Measurements from ENCODE around the gene MAP3K6.

MAP3K6 gene

GRCh38 chr1:27336756-27337155, 30.0 kb downstream of the MAP3K6 start:
- H3K4me3 ChIP-seq (ENCODE audit: low read length in 2 of 2) = no peak overlapping the region
- no peak overlapping the region for H3K4me2 ChIP-seq (ENCODE audit: insufficient read depth, low read length, poor library complexity, severe bottlenecking)
- no peak overlapping the region for H3K9ac ChIP-seq (ENCODE audit: low read depth, low read length, poor library complexity)
- peak overlapping the region; percentile 43 for H2BK12ac ChIP-seq (ENCODE audit: low read length)
- no peak overlapping the region for H4K91ac ChIP-seq (ENCODE audit: low read depth, low read length, poor library complexity)
- DNase-seq (ENCODE audit: low spot score) = no peak
- no peak overlapping the region for H4K8ac ChIP-seq (ENCODE audit: low read depth, low read length)
- no peak overlapping the region for H2AFZ ChIP-seq (ENCODE audit: low read length)
- no peak overlapping the region for H2BK120ac ChIP-seq (ENCODE audit: low read depth, low read length)
- no peak overlapping the region for H2BK5ac ChIP-seq (ENCODE audit: low read length)
- no peak overlapping the region for H3K14ac ChIP-seq (ENCODE audit: low read length)
- WGBS, 2 donors (ENCODE audit: extremely low coverage in 2 of 2, insufficient read length in 2 of 2, insufficient replicate concordance in 1 of 2) = no CpG with 5 or more reads among the region's 5 CpGs
- H3K4me1 ChIP-seq (ENCODE audit: control insufficient read depth in 2 of 2, insufficient read depth in 1 of 2, low read depth in 1 of 2, low read length in 2 of 2) = peaks cover 19 to 25% of the 10 kb centered on the region in 2 donors
- H2BK15ac ChIP-seq (ENCODE audit: low read length) = no peak overlapping the region
- no peaks in the 10 kb centered on the region for H3K9me3 ChIP-seq (replicated peaks in 1 of 2; ENCODE audit: control insufficient read depth in 2 of 2, insufficient read depth in 1 of 2, low read depth in 1 of 2, low read length in 2 of 2)
- no peaks in the 10 kb centered on the region for H3K79me1 ChIP-seq (ENCODE audit: low read depth, low read length)
- no peak overlapping the region for H3K18ac ChIP-seq (ENCODE audit: low read length)
- peaks cover 29 to 53% of the 10 kb centered on the region in 2 donors for H3K36me3 ChIP-seq (replicated peaks in 1 of 2; ENCODE audit: control insufficient read depth in 2 of 2, insufficient read depth in 2 of 2, low read length in 2 of 2)
- H3K27ac ChIP-seq (replicated peaks; ENCODE audit: low read length) = no peak overlapping the region
- no peak overlapping the region for H3K23ac ChIP-seq (ENCODE audit: low read depth, low read length, poor library complexity)
- peaks cover 0 to 2% (median 0%) of the 10 kb centered on the region in 3 experiments for H3K27me3 ChIP-seq (ENCODE audit: control insufficient read depth in 3 of 3, insufficient read depth in 3 of 3, low read depth in 1 of 3, low read length in 3 of 3)
- H2AK5ac ChIP-seq (ENCODE audit: low read depth, low read length) = no peak overlapping the region
- no peak overlapping the region for H3K4ac ChIP-seq (ENCODE audit: low read length)

GRCh38 chr1:27335506-27336422, 31.0 kb downstream of the MAP3K6 start:
- Histone ChIP-seq H2BK12ac (ENCODE audit: low read length) (no peak overlapping the region), H2BK120ac (ENCODE audit: low read depth, low read length) (no peak overlapping the region), H2AK5ac (ENCODE audit: low read depth, low read length) (no peak overlapping the region)

GRCh38 chr1:27333717-27334279, 33.0 kb downstream of the MAP3K6 start:
- H2AK5ac ChIP-seq (ENCODE audit: low read depth, low read length) = no peak overlapping the region
- H2BK5ac ChIP-seq (ENCODE audit: low read length) = no peak overlapping the region
- H3K36me3 ChIP-seq (replicated peaks in 1 of 2; ENCODE audit: control insufficient read depth in 2 of 2, insufficient read depth in 2 of 2, low read length in 2 of 2) = peaks cover 39 to 76% of the 10 kb centered on the region in 2 donors
- H2AFZ ChIP-seq (ENCODE audit: low read length) = no peak overlapping the region
- H3K9ac ChIP-seq (ENCODE audit: low read depth, low read length, poor library complexity) = no peak overlapping the region
- H4K91ac ChIP-seq (ENCODE audit: low read depth, low read length, poor library complexity) = no peak overlapping the region
- H3K27ac ChIP-seq (replicated peaks; ENCODE audit: low read length) = no peak overlapping the region
- peak overlapping the region; percentile 12 for H3K23ac ChIP-seq (ENCODE audit: low read depth, low read length, poor library complexity)
- no peak overlapping the region for H3K14ac ChIP-seq (ENCODE audit: low read length)
- H3K27me3 ChIP-seq (ENCODE audit: control insufficient read depth in 3 of 3, insufficient read depth in 3 of 3, low read depth in 1 of 3, low read length in 3 of 3) = peaks cover 0 to 2% (median 0%) of the 10 kb centered on the region in 3 experiments
- no peaks in the 10 kb centered on the region for H3K9me3 ChIP-seq (replicated peaks in 1 of 2; ENCODE audit: control insufficient read depth in 2 of 2, insufficient read depth in 1 of 2, low read depth in 1 of 2, low read length in 2 of 2)
- no peak overlapping the region for H3K18ac ChIP-seq (ENCODE audit: low read length)
- H2BK120ac ChIP-seq (ENCODE audit: low read depth, low read length) = no peak overlapping the region
- DNase-seq (ENCODE audit: low spot score) = no peak
- peaks cover 3 to 6% of the 10 kb centered on the region in 2 donors for H3K4me1 ChIP-seq (ENCODE audit: control insufficient read depth in 2 of 2, insufficient read depth in 1 of 2, low read depth in 1 of 2, low read length in 2 of 2)
- H3K4me3 ChIP-seq (ENCODE audit: low read length in 2 of 2) = no peak overlapping the region
- no peak overlapping the region for H4K8ac ChIP-seq (ENCODE audit: low read depth, low read length)
- no peak overlapping the region for H3K4me2 ChIP-seq (ENCODE audit: insufficient read depth, low read length, poor library complexity, severe bottlenecking)
- H3K4ac ChIP-seq (ENCODE audit: low read length) = no peak overlapping the region
- no peak overlapping the region for H2BK12ac ChIP-seq (ENCODE audit: low read length)
- H2BK15ac ChIP-seq (ENCODE audit: low read length) = no peak overlapping the region
- no CpG with 5 or more reads among the region's 17 CpGs for WGBS, 2 donors (ENCODE audit: extremely low coverage in 2 of 2, insufficient read length in 2 of 2, insufficient replicate concordance in 1 of 2)
- no peaks in the 10 kb centered on the region for H3K79me1 ChIP-seq (ENCODE audit: low read depth, low read length)

More at GRCh38 chr1:27335506-27336422, 31.0 kb downstream of the MAP3K6 start:
- Histone ChIP-seq H2AFZ (ENCODE audit: low read length) (no peak overlapping the region), H3K4ac (ENCODE audit: low read length) (no peak overlapping the region), H3K4me2 (ENCODE audit: insufficient read depth, low read length, poor library complexity, severe bottlenecking) (no peak overlapping the region), H3K18ac (ENCODE audit: low read length) (peak overlapping the region; percentile 42), H3K36me3 (replicated peaks in 1 of 2; ENCODE audit: control insufficient read depth in 2 of 2, insufficient read depth in 2 of 2, low read length in 2 of 2) (peaks cover 34 to 63% of the 10 kb centered on the region in 2 donors), H3K27ac (replicated peaks; ENCODE audit: low read length) (no peak overlapping the region), H3K4me1 (ENCODE audit: control insufficient read depth in 2 of 2, insufficient read depth in 1 of 2, low read depth in 1 of 2, low read length in 2 of 2) (peaks cover 11 to 16% of the 10 kb centered on the region in 2 donors), H3K23ac (ENCODE audit: low read depth, low read length, poor library complexity) (peak overlapping the region; percentile 59), H4K91ac (ENCODE audit: low read depth, low read length, poor library complexity) (no peak overlapping the region), H2BK15ac (ENCODE audit: low read length) (no peak overlapping the region), H3K27me3 (ENCODE audit: control insufficient read depth in 3 of 3, insufficient read depth in 3 of 3, low read depth in 1 of 3, low read length in 3 of 3) (peaks cover 0 to 2% (median 0%) of the 10 kb centered on the region in 3 experiments), H3K9me3 (replicated peaks in 1 of 2; ENCODE audit: control insufficient read depth in 2 of 2, insufficient read depth in 1 of 2, low read depth in 1 of 2, low read length in 2 of 2) (no peaks in the 10 kb centered on the region), H3K14ac (ENCODE audit: low read length) (no peak overlapping the region), H4K8ac (ENCODE audit: low read depth, low read length) (no peak overlapping the region), H3K9ac (ENCODE audit: low read depth, low read length, poor library complexity) (no peak overlapping the region), H3K4me3 (ENCODE audit: low read length in 2 of 2) (no peak overlapping the region), H3K79me1 (ENCODE audit: low read depth, low read length) (no peaks in the 10 kb centered on the region), H2BK5ac (ENCODE audit: low read length) (peak overlapping the region; percentile 70)
- WGBS, 2 donors (ENCODE audit: extremely low coverage in 2 of 2, insufficient read length in 2 of 2, insufficient replicate concordance in 1 of 2) = no CpG with 5 or more reads among the region's 17 CpGs
- DNase-seq (ENCODE audit: low spot score) = no peak

Measured in neuronal stem cell (in vitro differentiated cells).